NCI-H2107 treated with DMSO at 0.1 percent for 48 hours (cell line): Measurements from ENCODE around the gene CMTM5.

ENCODE experiments used
- DNase-seq: peaks from one replicate; lab custom pipeline; 2025; ENCODE audit not compliant: unreplicated experiment; lab: John Stamatoyannopoulos, UW

The CMTM5 gene

GRCh38 chr14:23376482-23377197 lies at the start of gene CMTM5:
TSS of gene CMTM5 (plus strand) at chr14:23377046. CDS start at chr14:23377252, 206 bp downstream.
- no peak for DNase-seq

- peak; percentile 89 for DNase-seq
Observed at GRCh38 chr14:23327947-23328744, 48.7 kb upstream of the CMTM5 start.

- DNase-seq: no peak
Observed at GRCh38 chr14:23335623-23336022, 41.2 kb upstream of the CMTM5 start.

GRCh38 chr14:23339506-23340268 lies 37.2 kb upstream of the CMTM5 start:
- DNase-seq: no peak

- DNase-seq: no peak
Observed at GRCh38 chr14:23344481-23344880, 32.4 kb upstream of the CMTM5 start.

GRCh38 chr14:23345987-23346692 lies 30.7 kb upstream of the CMTM5 start:
- no peak for DNase-seq

- no peak for DNase-seq
Observed at GRCh38 chr14:23346693-23347405, 30.0 kb upstream of the CMTM5 start.

- DNase-seq: no peak
Observed at GRCh38 chr14:23347406-23348296, 29.2 kb upstream of the CMTM5 start.

GRCh38 chr14:23348297-23348655 lies 28.6 kb upstream of the CMTM5 start:
- no peak for DNase-seq

GRCh38 chr14:23349156-23349845 lies 27.5 kb upstream of the CMTM5 start:
- DNase-seq: no peak

GRCh38 chr14:23351681-23352505 lies 25.0 kb upstream of the CMTM5 start:
- no peak for DNase-seq

GRCh38 chr14:23352506-23353432 lies 24.1 kb upstream of the CMTM5 start, which contains the start of gene SLC22A17:
TSS of gene SLC22A17 (minus strand) at chr14:23352887.
- peak; percentile 87 for DNase-seq

- no peak for DNase-seq
Observed at GRCh38 chr14:23353433-23353780, 23.4 kb upstream of the CMTM5 start.

- DNase-seq: no peak
Observed at GRCh38 chr14:23354990-23355389, 21.9 kb upstream of the CMTM5 start.

GRCh38 chr14:23355871-23356435 lies 20.9 kb upstream of the CMTM5 start:
- no peak for DNase-seq

GRCh38 chr14:23356662-23357061 lies 20.2 kb upstream of the CMTM5 start:
- no peak for DNase-seq

- DNase-seq: no peak
Observed at GRCh38 chr14:23357261-23357660, 19.6 kb upstream of the CMTM5 start.
